ENCODE results near the gene NSDHL.

DNA sequence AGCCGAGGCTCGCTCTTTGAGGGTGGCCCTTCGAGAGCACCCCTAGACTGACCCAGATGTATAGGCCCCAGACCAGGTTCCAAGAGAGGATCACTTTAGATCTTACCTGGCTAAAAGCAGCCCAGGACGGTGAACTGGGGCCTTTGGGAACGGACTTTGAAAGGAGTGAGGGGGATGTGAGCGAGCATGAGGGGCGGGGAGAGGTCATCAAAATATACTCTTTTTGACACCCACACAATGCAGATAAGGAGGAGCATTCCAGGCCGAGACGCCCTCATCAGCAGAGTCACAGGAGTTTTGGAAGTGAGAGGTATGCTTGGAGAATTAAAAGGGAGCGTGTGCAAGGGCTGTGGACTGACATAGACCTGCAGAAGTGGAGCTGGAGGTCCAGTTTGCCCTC, 528 bp downstream of the NSDHL start:
- TF ChIP-seq POLR2A (IDR thresholded peaks at IDR 0.05; ENCODE audit: low read depth, low read length) = no peak
- no peak for TF ChIP-seq MAZ (IDR thresholded peaks at IDR 0.05; ENCODE audit: borderline replicate concordance, low read depth, low read length)
- no peak for TF ChIP-seq CTCF (conservative IDR thresholded peaks at IDR 0.05; ENCODE audit: low read depth, low read length)
- TF ChIP-seq RFX5 (IDR thresholded peaks at IDR 0.05; ENCODE audit: low read depth, low read length) = no peak
- no peak for TF ChIP-seq RAD21 (IDR thresholded peaks at IDR 0.05; ENCODE audit: low read length)
- no peak for TF ChIP-seq RCOR1 (IDR thresholded peaks at IDR 0.05; ENCODE audit: insufficient replicate concordance, low read length)
- TF ChIP-seq BHLHE40 (IDR thresholded peaks at IDR 0.05; ENCODE audit: low read depth, low read length) = no peak
- no peak for TF ChIP-seq MXI1 (IDR thresholded peaks at IDR 0.05; ENCODE audit: borderline replicate concordance, low read depth, low read length)
- TF ChIP-seq, protein P1, sequence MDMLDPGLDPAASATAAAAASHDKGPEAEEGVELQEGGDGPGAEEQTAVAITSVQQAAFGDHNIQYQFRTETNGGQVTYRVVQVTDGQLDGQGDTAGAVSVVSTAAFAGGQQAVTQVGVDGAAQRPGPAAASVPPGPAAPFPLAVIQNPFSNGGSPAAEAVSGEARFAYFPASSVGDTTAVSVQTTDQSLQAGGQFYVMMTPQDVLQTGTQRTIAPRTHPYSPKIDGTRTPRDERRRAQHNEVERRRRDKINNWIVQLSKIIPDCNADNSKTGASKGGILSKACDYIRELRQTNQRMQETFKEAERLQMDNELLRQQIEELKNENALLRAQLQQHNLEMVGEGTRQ (IDR thresholded peaks at IDR 0.05; ENCODE audit: low read depth, low read length) = no peak
- no peak for TF ChIP-seq NFE2L2 (IDR thresholded peaks at IDR 0.05; ENCODE audit: low read depth, low read length)
